WTC11 (cell line): ENCODE results near the gene LRRFIP1. TPM values are rescaled to one million over a fixed set of nuclear protein-coding genes. Genes with fewer than 3 reads are reported as not detected.

ENCODE experiments used
- ATAC-seq: fragments of 200-7000 bp; cut with Tn5 transposase; 2 replicates; pipeline ENCODE4 v1.10.0; 2021; ENCODE audit warnings: mild to moderate bottlenecking, moderate library complexity
- CTCF ChIA-PET: fragments of 300-600 bp; sonication (Branson Sonifier 250); formaldehyde crosslinking; loops from one replicate; lab custom pipeline; 2021; ENCODE audit warnings: antibody characterized with exemption; lab: Charles Lee
- POLR2A ChIA-PET: fragments of 350-600 bp; sonication (Branson Sonifier 250); formaldehyde crosslinking; loops from one replicate; lab custom pipeline; 2021; ENCODE audit warnings: antibody characterized with exemption; lab: Charles Lee
- DNase-seq: peaks from one replicate; pipeline ENCODE4 v3.0.0; 2021; ENCODE audit warnings: low spot score
- H3K27ac Mint-ChIP-seq: 2 replicates; pipeline ENCODE4 v1.8.0; 2021; ENCODE audit warnings: mixed read lengths
- H3K27me3 Mint-ChIP-seq: 2 replicates; pipeline ENCODE4 v1.8.0; 2021; ENCODE audit warnings: low read depth, mild to moderate bottlenecking, moderate library complexity, mixed read lengths
- H3K36me3 Mint-ChIP-seq: 2 replicates; pipeline ENCODE4 v1.8.0; 2021; ENCODE audit warnings: mixed read lengths
- H3K4me1 Mint-ChIP-seq: 2 replicates; pipeline ENCODE4 v1.8.0; 2022; ENCODE audit warnings: mixed read lengths
- H3K4me3 Mint-ChIP-seq: 2 replicates; pipeline ENCODE4 v1.8.0; 2021; ENCODE audit warnings: mild to moderate bottlenecking, moderate library complexity, mixed read lengths
- H3K9me3 Mint-ChIP-seq: 2 replicates; pipeline ENCODE4 v1.8.0; 2021; ENCODE audit warnings: mixed read lengths
- CREB1 ChIP-seq: sonication (generic); formaldehyde crosslinking; IDR thresholded peaks from 2 replicates; pipeline ENCODE4 v1.8.0; 2023; ENCODE audit warnings: mild to moderate bottlenecking, missing genetic modification reagents
- ELF4 ChIP-seq: sonication (generic); formaldehyde crosslinking; IDR thresholded peaks from 2 replicates; pipeline ENCODE4 v1.8.1; 2022; ENCODE audit warnings: low read depth, mild to moderate bottlenecking, moderate library complexity, missing genetic modification reagents
- FOXK1 ChIP-seq: sonication (generic); formaldehyde crosslinking; IDR thresholded peaks from 2 replicates; pipeline ENCODE4 v1.8.0; 2022; ENCODE audit warnings: mild to moderate bottlenecking, moderate library complexity, missing genetic modification reagents
- GABPB1 ChIP-seq: sonication (generic); formaldehyde crosslinking; IDR thresholded peaks from 2 replicates; pipeline ENCODE4 v1.8.1; 2023; ENCODE audit warnings: mild to moderate bottlenecking, missing genetic modification reagents
- GTF2I ChIP-seq: fragments of 250-450 bp; sonication (Bioruptor Pico); conservative IDR thresholded peaks from 2 replicates; pipeline ENCODE4 v1.4.0; 2021; ENCODE audit warnings: mild to moderate bottlenecking
- JUN ChIP-seq: sonication (generic); formaldehyde crosslinking; IDR thresholded peaks from 2 replicates; pipeline ENCODE4 v1.8.0; 2023; ENCODE audit warnings: mild to moderate bottlenecking, missing genetic modification reagents
- KAT7 ChIP-seq: sonication (generic); formaldehyde crosslinking; IDR thresholded peaks from 2 replicates; pipeline ENCODE4 v1.8.1; 2023; ENCODE audit warnings: missing genetic modification reagents, mild to moderate bottlenecking, borderline replicate concordance
- MXD4 ChIP-seq: fragments of 250-450 bp; sonication (Bioruptor Pico); IDR thresholded peaks from 2 replicates; pipeline ENCODE4 v1.8.0; 2021; ENCODE audit warnings: mild to moderate bottlenecking, moderate library complexity, borderline replicate concordance
- NFE2L1 ChIP-seq: sonication (generic); formaldehyde crosslinking; IDR thresholded peaks from 2 replicates; pipeline ENCODE4 v1.8.1; 2023; ENCODE audit warnings: missing genetic modification reagents
- NR2C2 ChIP-seq: sonication (generic); formaldehyde crosslinking; IDR thresholded peaks from 2 replicates; pipeline ENCODE4 v1.8.0; 2022; ENCODE audit warnings: mild to moderate bottlenecking, missing genetic modification reagents
- SMAD4 ChIP-seq: sonication (generic); formaldehyde crosslinking; IDR thresholded peaks from 2 replicates; pipeline ENCODE4 v1.8.0; 2022; ENCODE audit warnings: mild to moderate bottlenecking, missing genetic modification reagents
- TEAD1 ChIP-seq: sonication (generic); formaldehyde crosslinking; IDR thresholded peaks from 2 replicates; pipeline ENCODE4 v1.8.0; 2022; ENCODE audit warnings: mild to moderate bottlenecking, missing genetic modification reagents
- ZNF121 ChIP-seq: sonication (generic); formaldehyde crosslinking; IDR thresholded peaks from 2 replicates; pipeline ENCODE4 v1.8.0; 2023; ENCODE audit warnings: missing genetic modification reagents
- ZNF425 ChIP-seq: fragments of 250-450 bp; sonication (Bioruptor Pico); conservative IDR thresholded peaks from 2 replicates; pipeline ENCODE4 v1.9.0; 2021; ENCODE audit warnings: mild to moderate bottlenecking
- total RNA-seq: library from RNA; stranded (reverse); gene quantifications from 3 replicates; pipeline ENCODE4 v1.2.3, GENCODE V29; 2021
- TF ChIP-seq, protein P1 (sequence below): sonication (generic); formaldehyde crosslinking; IDR thresholded peaks from 2 replicates; pipeline ENCODE4 v1.8.0; 2023; ENCODE audit warnings: missing genetic modification reagents, mild to moderate bottlenecking, borderline replicate concordance
- TF ChIP-seq, protein P2 (sequence below): sonication (generic); formaldehyde crosslinking; IDR thresholded peaks from 2 replicates; pipeline ENCODE4 v1.8.1; 2022; ENCODE audit warnings: mild to moderate bottlenecking, moderate library complexity, missing genetic modification reagents
- TF ChIP-seq, protein P3 (sequence below): fragments of 250-450 bp; sonication (Bioruptor Pico); IDR thresholded peaks from 2 replicates; pipeline ENCODE4 v1.9.0; 2021; ENCODE audit warnings: mild to moderate bottlenecking

LRRFIP1 gene
- total RNA-seq, 1 experiment from 2014 or later: 88.4 TPM

- TF ChIP-seq, protein P1, sequence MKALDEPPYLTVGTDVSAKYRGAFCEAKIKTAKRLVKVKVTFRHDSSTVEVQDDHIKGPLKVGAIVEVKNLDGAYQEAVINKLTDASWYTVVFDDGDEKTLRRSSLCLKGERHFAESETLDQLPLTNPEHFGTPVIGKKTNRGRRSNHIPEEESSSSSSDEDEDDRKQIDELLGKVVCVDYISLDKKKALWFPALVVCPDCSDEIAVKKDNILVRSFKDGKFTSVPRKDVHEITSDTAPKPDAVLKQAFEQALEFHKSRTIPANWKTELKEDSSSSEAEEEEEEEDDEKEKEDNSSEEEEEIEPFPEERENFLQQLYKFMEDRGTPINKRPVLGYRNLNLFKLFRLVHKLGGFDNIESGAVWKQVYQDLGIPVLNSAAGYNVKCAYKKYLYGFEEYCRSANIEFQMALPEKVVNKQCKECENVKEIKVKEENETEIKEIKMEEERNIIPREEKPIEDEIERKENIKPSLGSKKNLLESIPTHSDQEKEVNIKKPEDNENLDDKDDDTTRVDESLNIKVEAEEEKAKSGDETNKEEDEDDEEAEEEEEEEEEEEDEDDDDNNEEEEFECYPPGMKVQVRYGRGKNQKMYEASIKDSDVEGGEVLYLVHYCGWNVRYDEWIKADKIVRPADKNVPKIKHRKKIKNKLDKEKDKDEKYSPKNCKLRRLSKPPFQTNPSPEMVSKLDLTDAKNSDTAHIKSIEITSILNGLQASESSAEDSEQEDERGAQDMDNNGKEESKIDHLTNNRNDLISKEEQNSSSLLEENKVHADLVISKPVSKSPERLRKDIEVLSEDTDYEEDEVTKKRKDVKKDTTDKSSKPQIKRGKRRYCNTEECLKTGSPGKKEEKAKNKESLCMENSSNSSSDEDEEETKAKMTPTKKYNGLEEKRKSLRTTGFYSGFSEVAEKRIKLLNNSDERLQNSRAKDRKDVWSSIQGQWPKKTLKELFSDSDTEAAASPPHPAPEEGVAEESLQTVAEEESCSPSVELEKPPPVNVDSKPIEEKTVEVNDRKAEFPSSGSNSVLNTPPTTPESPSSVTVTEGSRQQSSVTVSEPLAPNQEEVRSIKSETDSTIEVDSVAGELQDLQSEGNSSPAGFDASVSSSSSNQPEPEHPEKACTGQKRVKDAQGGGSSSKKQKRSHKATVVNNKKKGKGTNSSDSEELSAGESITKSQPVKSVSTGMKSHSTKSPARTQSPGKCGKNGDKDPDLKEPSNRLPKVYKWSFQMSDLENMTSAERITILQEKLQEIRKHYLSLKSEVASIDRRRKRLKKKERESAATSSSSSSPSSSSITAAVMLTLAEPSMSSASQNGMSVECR (CRISPR knock-in tag): no peak
- TF ChIP-seq NR2C2 (no peak), TEAD1 (no peak), JUN (CRISPR knock-in tag) (no peak), GTF2I (CRISPR knock-in tag) (no peak), SMAD4 (CRISPR knock-in tag) (no peak), MXD4 (CRISPR knock-in tag) (no peak), GABPB1 (CRISPR knock-in tag) (no peak), KAT7 (CRISPR knock-in tag) (no peak)
- TF ChIP-seq, protein P2, sequence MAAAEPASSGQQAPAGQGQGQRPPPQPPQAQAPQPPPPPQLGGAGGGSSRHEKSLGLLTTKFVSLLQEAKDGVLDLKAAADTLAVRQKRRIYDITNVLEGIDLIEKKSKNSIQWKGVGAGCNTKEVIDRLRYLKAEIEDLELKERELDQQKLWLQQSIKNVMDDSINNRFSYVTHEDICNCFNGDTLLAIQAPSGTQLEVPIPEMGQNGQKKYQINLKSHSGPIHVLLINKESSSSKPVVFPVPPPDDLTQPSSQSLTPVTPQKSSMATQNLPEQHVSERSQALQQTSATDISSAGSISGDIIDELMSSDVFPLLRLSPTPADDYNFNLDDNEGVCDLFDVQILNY (CRISPR knock-in tag): no peak
Observed at GRCh38 chr2:237706257-237706656, 78.9 kb downstream of the LRRFIP1 start (continued).

DNA sequence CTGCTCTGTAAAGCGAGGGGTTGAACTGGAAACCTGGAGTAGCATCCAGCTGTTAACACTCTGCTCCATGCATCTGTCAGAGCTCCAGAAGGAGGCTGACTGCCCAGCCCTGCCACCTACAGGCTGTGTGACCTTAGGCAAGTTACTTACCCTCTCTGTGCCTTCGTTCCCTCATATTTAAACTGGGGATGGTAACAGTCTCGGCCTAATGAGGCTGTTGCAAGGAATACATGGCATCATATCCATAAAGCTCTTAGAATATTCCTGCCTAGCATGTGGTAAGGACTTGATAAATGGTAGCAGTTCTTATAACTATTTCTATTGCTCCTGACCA is 80.6 kb downstream of the LRRFIP1 start:
- POLR2A ChIA-PET: no interaction called here
- H3K27ac Mint-ChIP-seq: peak overlapping the region; percentile 89; the same call in 1 of the 2 replicates
- no peak for ATAC-seq

GRCh38 chr2:237708491-237708890 is 81.1 kb downstream of the LRRFIP1 start:
- ChIA-PET CTCF (interaction anchor here (1.1 to 1.3 kb wide), 3 partner anchors 23 to 136 kb away, joined by 3 to 4 read pairs (median 4); no protein-coding TSS in a partner anchor), POLR2A (no interaction called here)
- Mint-ChIP-seq H3K27me3 (no peaks in the 10 kb centered on the region), H3K4me3 (no peak overlapping the region), H3K9me3 (no peaks in the 10 kb centered on the region), H3K36me3 (peaks cover 14% of the 10 kb centered on the region), H3K27ac (peak overlapping the region; percentile 89), H3K4me1 (peaks cover 71% of the 10 kb centered on the region)
- ATAC-seq: no peak
- no peak for DNase-seq
- TF ChIP-seq NFE2L1 (CRISPR knock-in tag): no peak
- TF ChIP-seq FOXK1 (CRISPR knock-in tag): no peak
- no peak for TF ChIP-seq CREB1 (CRISPR knock-in tag)
- no peak for TF ChIP-seq ZNF425
- TF ChIP-seq ELF4: no peak
- TF ChIP-seq, protein P3, sequence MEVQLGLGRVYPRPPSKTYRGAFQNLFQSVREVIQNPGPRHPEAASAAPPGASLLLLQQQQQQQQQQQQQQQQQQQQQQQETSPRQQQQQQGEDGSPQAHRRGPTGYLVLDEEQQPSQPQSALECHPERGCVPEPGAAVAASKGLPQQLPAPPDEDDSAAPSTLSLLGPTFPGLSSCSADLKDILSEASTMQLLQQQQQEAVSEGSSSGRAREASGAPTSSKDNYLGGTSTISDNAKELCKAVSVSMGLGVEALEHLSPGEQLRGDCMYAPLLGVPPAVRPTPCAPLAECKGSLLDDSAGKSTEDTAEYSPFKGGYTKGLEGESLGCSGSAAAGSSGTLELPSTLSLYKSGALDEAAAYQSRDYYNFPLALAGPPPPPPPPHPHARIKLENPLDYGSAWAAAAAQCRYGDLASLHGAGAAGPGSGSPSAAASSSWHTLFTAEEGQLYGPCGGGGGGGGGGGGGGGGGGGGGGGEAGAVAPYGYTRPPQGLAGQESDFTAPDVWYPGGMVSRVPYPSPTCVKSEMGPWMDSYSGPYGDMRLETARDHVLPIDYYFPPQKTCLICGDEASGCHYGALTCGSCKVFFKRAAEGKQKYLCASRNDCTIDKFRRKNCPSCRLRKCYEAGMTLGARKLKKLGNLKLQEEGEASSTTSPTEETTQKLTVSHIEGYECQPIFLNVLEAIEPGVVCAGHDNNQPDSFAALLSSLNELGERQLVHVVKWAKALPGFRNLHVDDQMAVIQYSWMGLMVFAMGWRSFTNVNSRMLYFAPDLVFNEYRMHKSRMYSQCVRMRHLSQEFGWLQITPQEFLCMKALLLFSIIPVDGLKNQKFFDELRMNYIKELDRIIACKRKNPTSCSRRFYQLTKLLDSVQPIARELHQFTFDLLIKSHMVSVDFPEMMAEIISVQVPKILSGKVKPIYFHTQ (CRISPR knock-in tag): no peak
- TF ChIP-seq SMAD4 (CRISPR knock-in tag): no peak

More for the DNA sequence above, 80.6 kb downstream of the LRRFIP1 start:
- TF ChIP-seq ZNF121 (CRISPR knock-in tag): peak; percentile 84
- TF ChIP-seq ZNF425: no peak
- no peaks in the 10 kb centered on the region for H3K27me3 Mint-ChIP-seq
- CTCF ChIA-PET: interaction anchor here (0.7 to 1.3 kb wide), 3 partner anchors 26 to 136 kb away, joined by 3 to 4 read pairs (median 4); no protein-coding TSS in a partner anchor
- peaks cover 71% of the 10 kb centered on the region for H3K4me1 Mint-ChIP-seq
- no peak overlapping the region for H3K4me3 Mint-ChIP-seq
- peaks cover 14% of the 10 kb centered on the region for H3K36me3 Mint-ChIP-seq
- no peak for DNase-seq
- H3K9me3 Mint-ChIP-seq: no peaks in the 10 kb centered on the region
